ENCODE results near the gene BCKDK. TPM values are rescaled to one million over a fixed set of nuclear protein-coding genes. Genes with fewer than 3 reads are reported as not detected.

The BCKDK gene
- total and polyA plus RNA-seq, 8 donors, result 25.7 to 64.2 (median 33.2) TPM

- Histone ChIP-seq H3K27ac (no peak overlapping the region), H3K36me3 (peaks cover 0 to 12% (median 11%) of the 10 kb centered on the region in 3 donors)
- 85 to 87% methylated on average over 12 to 16 of the region's 16 CpGs for WGBS, 2 donors
Observed at GRCh38 chr16:31084584-31085302, 23.4 kb upstream of the BCKDK start.

GRCh38 chr16:31085411-31085810, 22.8 kb upstream of the BCKDK start:
- intact Hi-C loops (cut with DNase I), result loop anchor here in 1 of 3 donors (10.0 kb wide), 1 partner anchor 101 kb away; the partner anchor contains the start of gene HSD3B7
- TF ChIP-seq CTCF (IDR thresholded peaks at IDR 0.05), result no peak
- no peaks in the 10 kb centered on the region for H3K27me3 ChIP-seq
- DNase-seq (peak in 1 of 6 donors; percentile 6), ATAC-seq (no peak), FAIRE-seq (no peak)
- 79 to 83% methylated on average over 8 of the region's 8 CpGs for WGBS, 2 donors
- peaks cover 0 to 6% (median 4%) of the 10 kb centered on the region in 3 donors for H3K36me3 ChIP-seq
- H3K9me3 ChIP-seq, result no peaks in the 10 kb centered on the region
- H3K27ac ChIP-seq, result no peak overlapping the region
- no peak overlapping the region for H3K4me3 ChIP-seq
- no peaks in the 10 kb centered on the region for H3K4me1 ChIP-seq

More at GRCh38 chr16:31084584-31085302, 23.4 kb upstream of the BCKDK start:
- no peak for ATAC-seq
- no peaks in the 10 kb centered on the region for H3K27me3 ChIP-seq
- DNase-seq, result peak in 2 of 6 donors; percentile 15 to 43
- no peak for TF ChIP-seq CTCF (IDR thresholded peaks at IDR 0.05)
- H3K4me1 ChIP-seq, result no peaks in the 10 kb centered on the region
- FAIRE-seq, result no peak
- intact Hi-C loops (cut with DNase I), result loop anchor here in 1 of 3 donors (10.0 kb wide), 1 partner anchor 100 kb away; the partner anchor contains the start of gene HSD3B7
- no peaks in the 10 kb centered on the region for H3K9me3 ChIP-seq
- H3K4me3 ChIP-seq, result no peak overlapping the region

- ATAC-seq, result no peak
- no peaks in the 10 kb centered on the region for H3K27me3 ChIP-seq
- no peak for FAIRE-seq
- no peak for DNase-seq
- no peak for TF ChIP-seq CTCF (IDR thresholded peaks at IDR 0.05)
- no peak overlapping the region for H3K27ac ChIP-seq
- no peaks in the 10 kb centered on the region for H3K4me1 ChIP-seq
- 85 to 91% methylated on average over 18 of the region's 18 CpGs for WGBS, 2 donors
- H3K36me3 ChIP-seq, result peaks cover 0 to 8% (median 0%) of the 10 kb centered on the region in 3 donors
- intact Hi-C loops (cut with DNase I), result loop anchor here in 1 of 3 donors (10.0 kb wide), 1 partner anchor 101 kb away; the partner anchor contains the start of gene HSD3B7
- no peak overlapping the region for H3K4me3 ChIP-seq
- H3K9me3 ChIP-seq, result no peaks in the 10 kb centered on the region
Observed at GRCh38 chr16:31085873-31086628, 22.1 kb upstream of the BCKDK start.

GRCh38 chr16:31086629-31086906, 21.6 kb upstream of the BCKDK start:
- DNase-seq, result no peak
- intact Hi-C loops (cut with DNase I), result loop anchor here in 1 of 3 donors (10.0 kb wide), 1 partner anchor 102 kb away; the partner anchor contains the start of gene HSD3B7
- Histone ChIP-seq H3K4me3 (no peak overlapping the region), H3K27ac (no peak overlapping the region), H3K4me1 (no peaks in the 10 kb centered on the region), H3K9me3 (no peaks in the 10 kb centered on the region), H3K27me3 (no peaks in the 10 kb centered on the region), H3K36me3 (peaks cover 0 to 9% (median 0%) of the 10 kb centered on the region in 3 donors)
- FAIRE-seq, result no peak
- 84 to 91% methylated on average over 6 of the region's 6 CpGs for WGBS, 2 donors
- ATAC-seq, result no peak
- no peak for TF ChIP-seq CTCF (IDR thresholded peaks at IDR 0.05)

Data from pancreas (tissue), 10 donors.